Caco-2 (cell line): ENCODE measurements around the gene TBK1. TPM values are rescaled to one million over a fixed set of nuclear protein-coding genes. Genes with fewer than 3 reads are reported as not detected.

ENCODE experiments used
- BruUV-seq: library from RNA; stranded (reverse); fragments of 400-500 nt; replicated peaks from 2 replicates; lab custom pipeline; 2021; lab: Mats Ljungman, UMichigan
- CTCF ChIA-PET: fragments of 300-600 bp; sonication (Branson Sonifier 250); formaldehyde crosslinking; loops from one replicate; lab custom pipeline; 2022; ENCODE audit warnings: antibody characterized with exemption; lab: Charles Lee
- POLR2A ChIA-PET: fragments of 300-600 bp; sonication (Branson Sonifier 250); formaldehyde crosslinking; loops from one replicate; lab custom pipeline; 2022; ENCODE audit warnings: antibody characterized with exemption; lab: Charles Lee
- DNase-seq, 2 experiments: peaks; one replicate each; pipeline versions ENCODE4 v3.0.0 to v3.0.0-alpha.2; 2020 to 2022
- H3K27me3 ChIP-seq: replicated peaks from 2 replicates; pipeline ENCODE4 v1.6.0; 2011; ENCODE audit warnings: low read length; ENCODE audit not compliant: control insufficient read depth, insufficient read depth
- H3K36me3 ChIP-seq: 2 replicates; pipeline ENCODE4 v1.5.1; 2011; ENCODE audit warnings: low read length; ENCODE audit not compliant: control insufficient read depth, insufficient read depth
- H3K4me1 ChIP-seq: fragments of 250-450 bp; sonication (Bioruptor Pico); 2 replicates; pipeline ENCODE4 v1.5.1; 2020; ENCODE audit warnings: mild to moderate bottlenecking
- H3K4me3 ChIP-seq: 2 replicates; pipeline ENCODE4 v1.5.1; 2011; ENCODE audit warnings: low read depth, mild to moderate bottlenecking, control low read depth, low read length
- H3K9me3 ChIP-seq: fragments of 250-450 bp; sonication (Bioruptor Pico); 2 replicates; pipeline ENCODE4 v1.5.1; 2020; ENCODE audit warnings: mild to moderate bottlenecking, moderate library complexity
- H3K27ac Mint-ChIP-seq: one replicate; pipeline ENCODE4 v1.8.0; 2022; ENCODE audit warnings: mixed read lengths; ENCODE audit not compliant: unreplicated experiment
- H3K27me3 Mint-ChIP-seq: one replicate; pipeline ENCODE4 v1.8.0; 2022; ENCODE audit warnings: mixed read lengths; ENCODE audit not compliant: insufficient read depth, unreplicated experiment
- H3K36me3 Mint-ChIP-seq: one replicate; pipeline ENCODE4 v1.8.0; 2022; ENCODE audit warnings: mild to moderate bottlenecking, mixed read lengths; ENCODE audit not compliant: insufficient read depth, unreplicated experiment
- H3K4me1 Mint-ChIP-seq: one replicate; pipeline ENCODE4 v1.8.0; 2022; ENCODE audit warnings: low read depth, mixed read lengths; ENCODE audit not compliant: unreplicated experiment
- H3K4me3 Mint-ChIP-seq: one replicate; pipeline ENCODE4 v1.8.0; 2022; ENCODE audit warnings: mild to moderate bottlenecking, moderate library complexity, mixed read lengths; ENCODE audit not compliant: unreplicated experiment
- H3K9me3 Mint-ChIP-seq: one replicate; pipeline ENCODE4 v1.8.0; 2022; ENCODE audit warnings: mixed read lengths; ENCODE audit not compliant: unreplicated experiment
- intact Hi-C: fragments of 100-400 bp; cut with micrococcal nuclease; formaldehyde crosslinking; loops from one replicate; pipeline ENCODE4 v1.10.0; 2022; ENCODE audit not compliant: unreplicated experiment
- total RNA-seq: library from RNA; stranded (reverse); gene quantifications from 2 replicates; pipeline ENCODE4 v1.2.3, GENCODE V29; 2022
- TF ChIP-seq, protein P1 (sequence below), 2 experiments: fragments of 200-600 bp in 1 of 2; IDR thresholded peaks; 1 replicate in 1 of 2; 2 replicates in 1 of 2; pipeline versions ENCODE4 v1.5.1 to v1.8.0; 2011 to 2022; ENCODE audit warnings: antibody characterized with exemption in 1 of 2, control low read depth in 1 of 2, inconsistent platforms in 1 of 2, low read depth in 1 of 2, low read length in 1 of 2, mild to moderate bottlenecking in 1 of 2, moderate library complexity in 1 of 2; ENCODE audit not compliant: insufficient read depth in 1 of 2, severe bottlenecking in 1 of 2, unreplicated experiment in 1 of 2

The TBK1 gene
- total RNA-seq, 1 experiment from 2014 or later: 21.6 TPM

DNA sequence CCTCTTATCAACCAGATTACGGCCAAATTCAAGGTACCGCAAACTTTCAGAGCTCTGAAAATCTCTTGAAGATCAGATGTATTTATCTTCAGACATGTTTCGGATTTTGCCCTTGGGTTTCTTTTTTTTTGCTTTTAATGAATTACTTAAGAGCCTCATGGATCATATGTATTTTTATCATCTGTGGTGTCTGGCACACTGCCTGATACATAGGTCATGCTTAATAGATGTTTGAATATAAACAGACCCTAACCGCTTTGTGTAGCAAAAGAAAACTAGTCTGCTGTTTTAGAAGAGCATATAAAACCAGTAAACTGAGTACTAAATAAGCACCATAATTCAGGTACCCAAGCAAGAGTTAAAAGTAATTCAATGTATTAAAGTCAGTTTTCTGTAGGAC is 20.1 kb upstream of the TBK1 start:
- DNase-seq: no peak
- Mint-ChIP-seq H3K4me1 (no peaks in the 10 kb centered on the region), H3K36me3 (peaks cover 100% of the 10 kb centered on the region), H3K27me3 (no peaks in the 10 kb centered on the region), H3K9me3 (no peaks in the 10 kb centered on the region), H3K27ac (no peak overlapping the region), H3K4me3 (no peak overlapping the region)
- intact Hi-C loops: no loop called here
- Histone ChIP-seq H3K4me1 (no peaks in the 10 kb centered on the region), H3K27me3 (no peaks in the 10 kb centered on the region), H3K36me3 (peaks cover 3% of the 10 kb centered on the region; the same call in 1 of the 2 replicates), H3K4me3 (no peak overlapping the region), H3K9me3 (no peaks in the 10 kb centered on the region)
- TF ChIP-seq, protein P1, sequence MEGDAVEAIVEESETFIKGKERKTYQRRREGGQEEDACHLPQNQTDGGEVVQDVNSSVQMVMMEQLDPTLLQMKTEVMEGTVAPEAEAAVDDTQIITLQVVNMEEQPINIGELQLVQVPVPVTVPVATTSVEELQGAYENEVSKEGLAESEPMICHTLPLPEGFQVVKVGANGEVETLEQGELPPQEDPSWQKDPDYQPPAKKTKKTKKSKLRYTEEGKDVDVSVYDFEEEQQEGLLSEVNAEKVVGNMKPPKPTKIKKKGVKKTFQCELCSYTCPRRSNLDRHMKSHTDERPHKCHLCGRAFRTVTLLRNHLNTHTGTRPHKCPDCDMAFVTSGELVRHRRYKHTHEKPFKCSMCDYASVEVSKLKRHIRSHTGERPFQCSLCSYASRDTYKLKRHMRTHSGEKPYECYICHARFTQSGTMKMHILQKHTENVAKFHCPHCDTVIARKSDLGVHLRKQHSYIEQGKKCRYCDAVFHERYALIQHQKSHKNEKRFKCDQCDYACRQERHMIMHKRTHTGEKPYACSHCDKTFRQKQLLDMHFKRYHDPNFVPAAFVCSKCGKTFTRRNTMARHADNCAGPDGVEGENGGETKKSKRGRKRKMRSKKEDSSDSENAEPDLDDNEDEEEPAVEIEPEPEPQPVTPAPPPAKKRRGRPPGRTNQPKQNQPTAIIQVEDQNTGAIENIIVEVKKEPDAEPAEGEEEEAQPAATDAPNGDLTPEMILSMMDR (IDR thresholded peaks at IDR 0.05; ENCODE audit: insufficient read depth in 1 of 2, low read depth in 1 of 2, low read length in 1 of 2, severe bottlenecking in 1 of 2, unreplicated experiment in 1 of 2): no peak
- BruUV-seq: no TSS peak
- POLR2A ChIA-PET: no interaction called here
- CTCF ChIA-PET: no interaction called here

DNA sequence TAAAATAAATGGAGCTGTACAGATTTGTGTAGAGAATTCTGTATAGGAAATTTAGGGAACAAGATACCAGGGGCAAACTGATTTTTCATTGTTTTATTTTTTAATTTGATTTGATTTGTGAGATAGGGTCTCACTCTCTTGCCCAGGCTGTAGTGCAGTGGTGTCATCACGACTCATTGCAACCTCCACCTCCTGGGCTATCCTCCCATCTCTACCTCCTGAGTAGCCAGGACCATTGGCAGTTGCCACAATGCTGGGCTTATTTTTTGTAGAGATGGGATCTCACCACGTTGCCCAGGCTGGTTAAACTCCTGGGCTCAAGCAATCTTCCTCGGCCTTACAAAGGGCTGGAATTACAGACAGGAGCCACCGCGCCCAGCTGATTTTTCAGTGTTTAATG is 18.0 kb upstream of the TBK1 start:
- Mint-ChIP-seq H3K4me3 (no peak overlapping the region), H3K27ac (no peak overlapping the region), H3K4me1 (no peaks in the 10 kb centered on the region), H3K9me3 (no peaks in the 10 kb centered on the region), H3K27me3 (no peaks in the 10 kb centered on the region), H3K36me3 (peaks cover 100% of the 10 kb centered on the region)
- intact Hi-C loops: no loop called here
- TF ChIP-seq, protein P1 (IDR thresholded peaks at IDR 0.05; ENCODE audit: insufficient read depth in 1 of 2, low read depth in 1 of 2, low read length in 1 of 2, severe bottlenecking in 1 of 2, unreplicated experiment in 1 of 2): no peak
- no TSS peak for BruUV-seq
- H3K36me3 ChIP-seq: peaks cover 2% of the 10 kb centered on the region
- no peaks in the 10 kb centered on the region for H3K27me3 ChIP-seq
- no peaks in the 10 kb centered on the region for H3K4me1 ChIP-seq
- POLR2A ChIA-PET: no interaction called here
- CTCF ChIA-PET: no interaction called here
- DNase-seq: no peak
- no peaks in the 10 kb centered on the region for H3K9me3 ChIP-seq
- no peak overlapping the region for H3K4me3 ChIP-seq

DNA sequence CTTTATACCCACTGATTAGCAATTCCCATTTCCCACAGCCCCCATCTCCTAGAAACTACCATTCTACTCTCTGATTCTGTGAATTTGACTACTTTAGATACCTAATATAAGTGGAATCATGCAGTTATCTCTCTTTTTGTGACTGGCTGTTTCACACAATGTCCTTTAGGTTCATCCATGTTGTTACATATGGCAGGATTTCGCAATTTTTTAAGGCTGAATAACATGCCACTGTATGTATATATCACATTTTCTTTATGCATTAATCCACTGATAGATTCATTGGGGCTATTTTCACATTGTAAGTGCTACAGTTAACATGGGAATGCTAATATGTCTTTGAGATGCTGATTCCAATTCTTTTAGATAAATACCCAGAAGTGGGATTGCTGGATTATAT is 11.8 kb upstream of the TBK1 start:
- intact Hi-C loops: no loop called here
- Histone ChIP-seq H3K27me3 (no peaks in the 10 kb centered on the region), H3K4me1 (no peaks in the 10 kb centered on the region), H3K4me3 (no peak overlapping the region), H3K36me3 (peaks cover 3% of the 10 kb centered on the region), H3K9me3 (no peaks in the 10 kb centered on the region)
- Mint-ChIP-seq H3K36me3 (peaks cover 95% of the 10 kb centered on the region), H3K4me3 (no peak overlapping the region), H3K9me3 (no peaks in the 10 kb centered on the region), H3K27me3 (no peaks in the 10 kb centered on the region), H3K4me1 (no peaks in the 10 kb centered on the region), H3K27ac (no peak overlapping the region)
- TF ChIP-seq, protein P1 (IDR thresholded peaks at IDR 0.05; ENCODE audit: insufficient read depth in 1 of 2, low read depth in 1 of 2, low read length in 1 of 2, severe bottlenecking in 1 of 2, unreplicated experiment in 1 of 2): no peak
- CTCF ChIA-PET: no interaction called here
- POLR2A ChIA-PET: no interaction called here
- DNase-seq: no peak
- BruUV-seq: no TSS peak
